ENCODE data around the gene PCDHB13.
"Not testable (repeated sequence)": the region's sequence is repeated elsewhere in the genome, so short reads cannot be mapped to it uniquely, and the experiment has no call there.

Gene PCDHB13

GRCh38 chr5:141213656-141214339 is at the start of gene PCDHB13:
PCDHB13 (plus strand) TSS chr5:141213919; CDS start chr5:141214124, 205 bp downstream.
- not testable (repeated sequence) for H3K4me3 ChIP-seq (ENCODE audit: control insufficient read depth, low read depth, low read length)
- DNase-seq (ENCODE audit: low read depth) = peak; percentile 15

GRCh38 chr5:141172381-141173204 is 41.1 kb upstream of the PCDHB13 start, which contains the start of gene PCDHB7:
PCDHB7 (plus strand) TSS chr5:141172644; CDS start chr5:141172836, 192 bp downstream.
- DNase-seq (ENCODE audit: low read depth) = peak; percentile 20
- no peak within 1 kb of the TSS for H3K4me3 ChIP-seq (ENCODE audit: control insufficient read depth, low read depth, low read length)
- peak; percentile 48 for TF ChIP-seq CTCF (conservative IDR thresholded peaks at IDR 0.05; ENCODE audit: control insufficient read depth, insufficient read depth, low read depth, low read length)

GRCh38 chr5:141174291-141175104 is 39.2 kb upstream of the PCDHB13 start:
- not testable (repeated sequence) for H3K4me3 ChIP-seq (ENCODE audit: control insufficient read depth, low read depth, low read length); DNase-seq (ENCODE audit: low read depth)

GRCh38 chr5:141175933-141176332 is 37.8 kb upstream of the PCDHB13 start:
- no peak overlapping the region for H3K4me3 ChIP-seq (ENCODE audit: control insufficient read depth, low read depth, low read length)
- no peak for TF ChIP-seq CTCF (conservative IDR thresholded peaks at IDR 0.05; ENCODE audit: control insufficient read depth, insufficient read depth, low read depth, low read length)
- no peak for DNase-seq (ENCODE audit: low read depth)

- not testable (repeated sequence) for DNase-seq (ENCODE audit: low read depth)
Measured at GRCh38 chr5:141177577-141178191, 36.0 kb upstream of the PCDHB13 start, which contains the start of gene PCDHB8. PCDHB8 (plus strand) TSS chr5:141177790; CDS start chr5:141178035, 245 bp downstream.

GRCh38 chr5:141179371-141179770 is 34.3 kb upstream of the PCDHB13 start:
- not testable (repeated sequence) for H3K4me3 ChIP-seq (ENCODE audit: control insufficient read depth, low read depth, low read length); DNase-seq (ENCODE audit: low read depth)

More at GRCh38 chr5:141177577-141178191, 36.0 kb upstream of the PCDHB13 start, which contains the start of gene PCDHB8:
- H3K4me3 ChIP-seq (ENCODE audit: control insufficient read depth, low read depth, low read length) = not testable (repeated sequence)

GRCh38 chr5:141179876-141180275 is 33.8 kb upstream of the PCDHB13 start:
- DNase-seq (ENCODE audit: low read depth); H3K4me3 ChIP-seq (ENCODE audit: control insufficient read depth, low read depth, low read length): not testable (repeated sequence)

GRCh38 chr5:141180313-141180712 is 33.4 kb upstream of the PCDHB13 start:
- DNase-seq (ENCODE audit: low read depth) = no peak
- no peak overlapping the region for H3K4me3 ChIP-seq (ENCODE audit: control insufficient read depth, low read depth, low read length)
- no peak for TF ChIP-seq CTCF (conservative IDR thresholded peaks at IDR 0.05; ENCODE audit: control insufficient read depth, insufficient read depth, low read depth, low read length)

GRCh38 chr5:141182248-141182647 is 31.5 kb upstream of the PCDHB13 start, which contains the start of gene PCDHB16:
PCDHB16 (plus strand) TSS chr5:141182387; CDS start chr5:141182560, 173 bp downstream.
- H3K4me3 ChIP-seq (ENCODE audit: control insufficient read depth, low read depth, low read length) = no peak within 1 kb of the TSS
- TF ChIP-seq CTCF (conservative IDR thresholded peaks at IDR 0.05; ENCODE audit: control insufficient read depth, insufficient read depth, low read depth, low read length) = no peak
- DNase-seq (ENCODE audit: low read depth) = peak; percentile 17

- not testable (repeated sequence) for DNase-seq (ENCODE audit: low read depth); H3K4me3 ChIP-seq (ENCODE audit: control insufficient read depth, low read depth, low read length)
Measured at GRCh38 chr5:141184117-141184855, 29.4 kb upstream of the PCDHB13 start.
